CD14-positive monocyte (primary cell): Measurements from ENCODE around the gene CALB2. TPM values are rescaled to one million over a fixed set of nuclear protein-coding genes. Genes with fewer than 3 reads are reported as not detected.

Experiments
- DNase-seq, 3 donors: peaks; one replicate each; pipeline ENCODE4 v3.0.0-alpha.2; 2011 to 2022
- H2AFZ ChIP-seq: 2 replicates; pipeline ENCODE4 v1.6.0; 2012; ENCODE audit warnings: mild to moderate bottlenecking, low read depth, low read length, inconsistent platforms; ENCODE audit not compliant: insufficient read depth, poor library complexity, severe bottlenecking
- H3K27ac ChIP-seq, 2 donors: 1 replicate in 1 of 2; 2 replicates in 1 of 2; pipeline ENCODE4 v1.5.1; 2012 to 2013; ENCODE audit warnings: low read length in 2 of 2, control low read depth in 1 of 2, inconsistent platforms in 1 of 2, low read depth in 1 of 2, mild to moderate bottlenecking in 1 of 2
- H3K27me3 ChIP-seq, 2 donors: one replicate each; pipeline versions ENCODE4 v1.6.0 to v1.6.1; 2011 to 2013; ENCODE audit warnings: low read length in 2 of 2; ENCODE audit not compliant: control insufficient read depth in 2 of 2, insufficient read depth in 2 of 2
- H3K36me3 ChIP-seq, 2 donors: replicated peaks in 1 of 2; 1 replicate in 1 of 2; 2 replicates in 1 of 2; pipeline versions ENCODE4 v1.5.1 to v1.6.1; 2012 to 2013; ENCODE audit warnings: low read length in 2 of 2, control low read depth in 1 of 2, inconsistent platforms in 1 of 2, mild to moderate bottlenecking in 1 of 2; ENCODE audit not compliant: insufficient read depth in 2 of 2, control insufficient read depth in 1 of 2
- H3K4me1 ChIP-seq, 2 donors: 1 replicate in 1 of 2; 2 replicates in 1 of 2; pipeline versions ENCODE4 v1.5.1 to v1.6.1; 2012 to 2013; ENCODE audit warnings: low read length in 2 of 2, control low read depth in 1 of 2, inconsistent platforms in 1 of 2, mild to moderate bottlenecking in 1 of 2, moderate library complexity in 1 of 2; ENCODE audit not compliant: insufficient read depth in 2 of 2, control insufficient read depth in 1 of 2
- H3K4me2 ChIP-seq: replicated peaks from 2 replicates; pipeline ENCODE3; 2012; ENCODE audit warnings: low read length, moderate library complexity, mild to moderate bottlenecking; ENCODE audit not compliant: poor library complexity, severe bottlenecking; ENCODE audit errors: extremely low read depth
- H3K4me3 ChIP-seq, 3 experiments: fragments of 200-600 bp in 1 of 3; sonication (generic) in 1 of 3; replicated peaks in 1 of 3; 1 replicate in 2 of 3; 2 replicates in 1 of 3; pipeline ENCODE4 v1.5.1; 2011 to 2013; ENCODE audit warnings: low read length in 3 of 3, mild to moderate bottlenecking in 3 of 3, control low read depth in 2 of 3, low read depth in 2 of 3, inconsistent platforms in 1 of 3, moderate library complexity in 1 of 3
- H3K79me2 ChIP-seq: 2 replicates; pipeline ENCODE4 v1.6.0; 2012; ENCODE audit warnings: mild to moderate bottlenecking, control low read depth, inconsistent platforms, low read length, moderate library complexity; ENCODE audit not compliant: insufficient read depth
- H3K9ac ChIP-seq: 2 replicates; pipeline ENCODE4 v1.6.0; 2017; ENCODE audit warnings: low read length, mild to moderate bottlenecking; ENCODE audit not compliant: insufficient read depth, poor library complexity, severe bottlenecking
- H3K9me3 ChIP-seq, 2 donors: replicated peaks in 1 of 2; 1 replicate in 1 of 2; 2 replicates in 1 of 2; pipeline versions ENCODE4 v1.5.1 to v1.6.1; 2012 to 2013; ENCODE audit warnings: low read length in 2 of 2, control low read depth in 1 of 2; ENCODE audit not compliant: control insufficient read depth in 1 of 2, insufficient read depth in 1 of 2
- H4K20me1 ChIP-seq: 2 replicates; pipeline ENCODE4 v1.6.0; 2012; ENCODE audit warnings: mild to moderate bottlenecking, low read length, control low read depth, moderate library complexity; ENCODE audit not compliant: insufficient read depth
- H3K27ac Mint-ChIP-seq, 7 donors: one replicate each; pipeline ENCODE4 v1.8.0; 2020; ENCODE audit warnings: mild to moderate bottlenecking in 7 of 7, mixed read lengths in 7 of 7, moderate library complexity in 6 of 7, inconsistent platforms in 2 of 7
- H3K27me3 Mint-ChIP-seq, 3 donors: one replicate each; pipeline ENCODE4 v1.8.0; 2021 to 2022; ENCODE audit warnings: low read depth in 3 of 3, mild to moderate bottlenecking in 3 of 3, mixed read lengths in 3 of 3, moderate library complexity in 3 of 3, inconsistent platforms in 1 of 3
- H3K36me3 Mint-ChIP-seq, 2 donors: one replicate each; pipeline ENCODE4 v1.8.0; 2020; ENCODE audit warnings: mixed read lengths in 2 of 2, inconsistent platforms in 1 of 2, mild to moderate bottlenecking in 1 of 2
- H3K4me1 Mint-ChIP-seq: one replicate; pipeline ENCODE4 v1.8.0; 2020; ENCODE audit warnings: mild to moderate bottlenecking, mixed read lengths
- H3K4me3 Mint-ChIP-seq, 2 donors: one replicate each; pipeline ENCODE4 v1.8.0; 2020; ENCODE audit warnings: mild to moderate bottlenecking in 2 of 2, mixed read lengths in 2 of 2, moderate library complexity in 1 of 2
- H3K9me3 Mint-ChIP-seq, 7 donors: one replicate each; pipeline ENCODE4 v1.8.0; 2020 to 2022; ENCODE audit warnings: mixed read lengths in 7 of 7, mild to moderate bottlenecking in 6 of 7, moderate library complexity in 6 of 7, inconsistent platforms in 2 of 7
- CTCF ChIP-seq: fragments of 200-600 bp; IDR thresholded peaks from one replicate; pipeline ENCODE4 v1.8.0; 2022; ENCODE audit warnings: antibody characterized with exemption, mild to moderate bottlenecking
- WGBS: methylation state at CpG from one replicate; pipeline ENCODE4 v1.1.5; 2013; ENCODE audit warnings: missing lambda C conversion rate; ENCODE audit not compliant: insufficient coverage; 5-methylcytosine and 5-hydroxymethylcytosine counted together
- intact Hi-C, 2 donors: fragments of 100-400 bp; cut with micrococcal nuclease; formaldehyde crosslinking; loops; one replicate each; pipeline versions ENCODE4 v1.15.0 to v1.15.1; 2023
- polyA plus RNA-seq, 3 donors: library from polyadenylated mRNA; depleted of rRNA in 1 of 3; unstranded in 2 of 3; stranded (reverse) in 1 of 3; fragments of 300-500 nt in 2 of 3; fragments of >200 nt in 1 of 3; fragmentation: Illumina TruSeq in 2 of 3; gene quantifications; 1 replicate in 2 of 3; 2 replicates in 1 of 3; pipeline ENCODE4 v1.2.3, GENCODE V29; 2012 to 2021

The CALB2 gene
- polyA plus RNA-seq, 3 donors, result not detected

GRCh38 chr16:71409011-71409775 lies 50.7 kb downstream of the CALB2 start:
- Mint-ChIP-seq H3K9me3 (peaks cover 3 to 19% (median 12%) of the 10 kb centered on the region in 7 donors), H3K4me3 (peak overlapping the region in 1 of 2 donors; percentile 22), H3K36me3 (no peaks in the 10 kb centered on the region), H3K27me3 (peaks cover 17 to 56% (median 23%) of the 10 kb centered on the region in 3 donors), H3K27ac (peak overlapping the region in 1 of 7 donors; percentile 5), H3K4me1 (peaks cover 6% of the 10 kb centered on the region)
- H3K4me2 ChIP-seq, result no peak overlapping the region
- no peak overlapping the region for H3K4me3 ChIP-seq
- H3K9ac ChIP-seq, result no peak overlapping the region
- H3K27me3 ChIP-seq, result peaks cover 0 to 14% of the 10 kb centered on the region in 2 donors
- H3K4me1 ChIP-seq, result no peaks in the 10 kb centered on the region
- H4K20me1 ChIP-seq, result no peaks in the 10 kb centered on the region
- H2AFZ ChIP-seq, result no peak overlapping the region
- H3K36me3 ChIP-seq, result no peaks in the 10 kb centered on the region
- no peak overlapping the region for H3K27ac ChIP-seq
- no peak for TF ChIP-seq CTCF
- H3K79me2 ChIP-seq, result no peaks in the 10 kb centered on the region
- 79% methylated on average over 15 of the region's 16 CpGs for WGBS
- no peak for DNase-seq
- intact Hi-C loops, result no loop called here
- H3K9me3 ChIP-seq, result peaks cover 10 to 11% of the 10 kb centered on the region in 2 donors

- H3K4me1 Mint-ChIP-seq, result peaks cover 6% of the 10 kb centered on the region
- intact Hi-C loops, result loop anchor here in 1 of 2 donors (5.0 kb wide), 2 partner anchors 87 to 202 kb away; no protein-coding TSS in a partner anchor
- no peak overlapping the region for H3K4me3 ChIP-seq
- H3K79me2 ChIP-seq, result no peaks in the 10 kb centered on the region
- H3K4me1 ChIP-seq, result no peaks in the 10 kb centered on the region
- peaks cover 0 to 12% of the 10 kb centered on the region in 2 donors for H3K27me3 ChIP-seq
- 88% methylated on average over 3 of the region's 5 CpGs for WGBS
- H3K36me3 Mint-ChIP-seq, result no peaks in the 10 kb centered on the region
- peaks cover 0 to 10% (median 4%) of the 10 kb centered on the region in 7 donors for H3K9me3 Mint-ChIP-seq
- TF ChIP-seq CTCF, result no peak
- H3K9ac ChIP-seq, result no peak overlapping the region
- peaks cover under 1 to 2% of the 10 kb centered on the region in 2 donors for H3K9me3 ChIP-seq
- H3K27ac Mint-ChIP-seq, result no peak overlapping the region
- no peaks in the 10 kb centered on the region for H3K36me3 ChIP-seq
- H3K4me2 ChIP-seq, result no peak overlapping the region
- no peak for DNase-seq
- no peak overlapping the region for H2AFZ ChIP-seq
- peaks cover 17 to 50% (median 18%) of the 10 kb centered on the region in 3 donors for H3K27me3 Mint-ChIP-seq
- H3K4me3 Mint-ChIP-seq, result no peak overlapping the region
- no peak overlapping the region for H3K27ac ChIP-seq
- H4K20me1 ChIP-seq, result no peaks in the 10 kb centered on the region
Observed at GRCh38 chr16:71410146-71410545, 51.6 kb downstream of the CALB2 start.
